ENCODE measurements around the gene EIF3I.
A peak's percentile ranks its signal among the peaks of the same experiment; 100 is the strongest.

EIF3I gene

GRCh38 chr1:32221980-32222755, at the start of gene EIF3I, which contains the start of gene TMEM234:
Gene EIF3I (plus strand): TSS chr1:32222407. CDS start chr1:32222442, 35 bp downstream.
Gene TMEM234 (minus strand): TSS chr1:32222353. CDS start chr1:32222322, 31 bp downstream.
- DNase-seq = peak; percentile 72

DNA sequence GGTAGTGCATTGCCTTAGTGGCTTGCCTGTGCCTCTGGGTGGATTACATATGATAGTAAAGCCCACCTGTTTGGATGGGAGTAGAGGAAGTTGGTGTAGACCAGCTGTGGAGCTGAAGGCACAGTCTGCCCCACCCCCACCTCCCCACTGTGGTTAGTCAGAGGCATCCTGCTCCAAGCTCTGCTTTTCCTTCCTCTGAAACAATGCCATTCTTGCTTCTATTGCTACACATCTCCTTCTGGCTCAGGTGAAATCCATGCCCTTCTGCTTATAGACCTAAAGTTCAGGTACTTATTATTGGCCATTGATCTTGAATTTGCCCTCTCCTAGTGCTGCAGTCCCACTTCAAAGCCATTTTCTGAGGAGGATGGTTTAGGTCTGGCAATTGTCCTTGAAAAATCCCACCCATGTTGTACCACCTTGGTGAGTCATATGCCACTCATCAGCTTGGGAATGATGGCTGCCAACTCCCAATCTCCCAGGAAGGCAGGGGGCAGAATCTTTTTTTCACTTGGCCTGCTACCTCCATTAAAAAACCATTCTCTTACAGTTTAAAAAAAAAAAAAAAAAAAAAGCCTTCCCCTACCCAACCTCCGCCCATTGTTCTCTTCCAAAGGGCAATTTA, 49.5 kb upstream of the EIF3I start:
- no peak for DNase-seq

DNA sequence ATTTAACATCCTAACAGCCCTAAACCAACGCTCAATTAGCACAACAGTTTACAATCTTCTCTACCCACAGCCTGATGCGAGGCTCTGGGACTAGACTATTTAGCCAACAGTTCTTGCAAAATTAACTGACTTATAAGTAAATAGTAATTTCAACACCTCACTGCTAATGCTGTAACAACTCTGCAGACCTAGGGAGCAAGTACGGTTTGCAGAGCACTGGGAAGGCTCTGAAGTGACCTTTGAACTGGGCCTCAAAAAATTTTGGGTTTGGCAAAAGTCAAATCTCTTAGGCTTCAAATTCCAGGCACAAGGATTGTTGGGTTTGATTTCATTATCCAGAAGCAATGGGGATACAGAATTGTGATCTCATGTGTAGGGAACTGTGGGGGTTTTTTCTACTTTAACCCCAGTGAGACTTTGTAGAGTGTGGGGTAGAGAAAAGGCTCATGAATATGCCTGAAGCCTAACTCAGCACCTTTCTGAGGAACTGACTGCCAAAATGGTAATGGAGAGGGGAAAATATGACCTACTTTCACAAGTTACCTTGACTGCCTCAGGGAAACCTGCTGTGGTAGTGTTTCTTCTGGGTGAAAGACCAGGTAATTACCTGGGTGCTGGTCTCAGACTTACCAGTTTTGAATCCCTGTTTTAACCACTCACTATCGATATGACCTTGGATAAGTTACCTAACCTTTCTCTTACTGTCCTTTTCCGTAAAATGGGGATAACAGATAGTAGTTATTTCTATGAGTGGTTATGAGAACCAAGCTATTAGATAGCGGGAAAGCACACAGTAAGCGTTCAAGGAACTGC, 43.6 kb upstream of the EIF3I start:
- no peak for DNase-seq

DNA sequence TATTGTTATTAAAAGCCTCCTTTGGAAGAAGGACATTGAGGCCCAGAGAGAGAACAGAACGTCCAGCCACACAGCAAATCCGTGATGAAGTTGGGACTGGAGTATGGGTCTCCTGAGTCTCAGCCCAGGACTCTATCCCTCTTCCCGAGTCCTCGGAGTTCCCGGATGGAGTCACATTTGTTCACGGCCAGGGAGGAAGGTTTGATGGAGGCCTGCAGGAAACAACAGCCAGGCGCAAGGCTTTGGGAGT, 43.1 kb upstream of the EIF3I start:
- DNase-seq = peak; percentile 64

GRCh38 chr1:32179443-32180185, 42.6 kb upstream of the EIF3I start, which contains the start of gene TXLNA:
Gene TXLNA (plus strand): TSS chr1:32179675. CDS start chr1:32180346, 671 bp downstream.
- peak; percentile 85 for DNase-seq

GRCh38 chr1:32180186-32181060, 41.8 kb upstream of the EIF3I start:
- DNase-seq = no peak

DNA sequence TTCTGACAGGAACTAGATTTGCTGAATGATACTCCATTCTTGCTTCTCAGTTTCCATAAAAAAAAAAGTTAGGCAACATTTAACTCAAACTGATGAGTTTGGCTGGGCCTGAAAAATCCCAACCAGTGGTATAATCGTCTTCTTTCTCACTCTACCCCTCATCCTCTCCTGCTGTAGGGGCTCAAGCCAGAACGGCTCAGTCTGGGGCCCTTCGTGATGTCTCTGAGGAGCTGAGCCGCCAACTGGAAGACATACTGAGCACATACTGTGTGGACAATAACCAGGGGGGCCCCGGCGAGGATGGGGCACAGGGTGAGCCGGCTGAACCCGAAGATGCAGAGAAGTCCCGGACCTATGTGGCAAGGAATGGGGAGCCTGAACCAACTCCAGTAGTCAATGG, 41.1 kb upstream of the EIF3I start:
- no peak for DNase-seq

- no peak for DNase-seq
These were observed 40.6 kb upstream of the EIF3I start for GRCh38 chr1:32181563-32181962.

- DNase-seq = no peak
These were observed 40.1 kb upstream of the EIF3I start for GRCh38 chr1:32182060-32182459.

- DNase-seq = no peak
These were observed 37.6 kb upstream of the EIF3I start for GRCh38 chr1:32184650-32185049.

DNA sequence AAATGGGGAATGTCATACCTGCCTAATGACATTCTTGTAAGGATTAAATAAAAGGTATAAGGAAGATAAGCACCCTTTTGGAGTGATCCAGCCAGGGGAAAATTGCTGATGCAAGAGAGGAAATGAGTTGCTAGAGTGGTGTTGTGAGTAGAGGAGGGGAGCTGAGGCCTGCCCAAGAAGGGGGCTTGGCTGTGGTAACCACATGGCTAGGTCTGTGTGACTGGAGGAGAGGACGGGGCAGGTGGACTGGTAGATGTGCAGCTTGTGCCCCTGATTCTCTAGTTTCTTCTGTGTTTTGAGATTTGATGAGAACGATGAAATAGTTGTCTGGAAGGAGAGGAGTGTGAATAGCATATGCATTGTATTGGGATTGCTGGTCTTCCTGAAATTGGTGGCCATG, 36.1 kb upstream of the EIF3I start:
- DNase-seq = no peak

- DNase-seq = no peak
These were observed 35.7 kb upstream of the EIF3I start for GRCh38 chr1:32186491-32186890.

DNA sequence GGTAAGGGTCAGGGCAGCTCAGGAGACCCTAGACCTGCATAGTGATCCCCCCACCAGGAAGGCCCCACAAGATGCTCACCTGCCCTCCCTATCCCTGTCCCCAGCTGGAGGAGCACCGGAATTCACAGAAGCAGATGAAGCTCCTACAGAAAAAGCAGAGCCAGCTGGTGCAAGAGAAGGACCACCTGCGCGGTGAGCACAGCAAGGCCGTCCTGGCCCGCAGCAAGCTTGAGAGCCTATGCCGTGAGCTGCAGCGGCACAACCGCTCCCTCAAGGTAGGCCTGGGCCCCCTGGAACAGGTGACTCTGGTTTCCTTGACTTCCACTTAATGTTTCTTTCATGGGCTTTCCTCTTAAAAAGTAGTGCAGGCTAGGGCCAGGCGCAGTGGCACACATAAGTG, 34.4 kb upstream of the EIF3I start:
- DNase-seq = no peak

GRCh38 chr1:32192220-32192948, 29.8 kb upstream of the EIF3I start:
- no peak for DNase-seq

- DNase-seq = no peak
These were observed 27.2 kb upstream of the EIF3I start for GRCh38 chr1:32194984-32195383.

DNA sequence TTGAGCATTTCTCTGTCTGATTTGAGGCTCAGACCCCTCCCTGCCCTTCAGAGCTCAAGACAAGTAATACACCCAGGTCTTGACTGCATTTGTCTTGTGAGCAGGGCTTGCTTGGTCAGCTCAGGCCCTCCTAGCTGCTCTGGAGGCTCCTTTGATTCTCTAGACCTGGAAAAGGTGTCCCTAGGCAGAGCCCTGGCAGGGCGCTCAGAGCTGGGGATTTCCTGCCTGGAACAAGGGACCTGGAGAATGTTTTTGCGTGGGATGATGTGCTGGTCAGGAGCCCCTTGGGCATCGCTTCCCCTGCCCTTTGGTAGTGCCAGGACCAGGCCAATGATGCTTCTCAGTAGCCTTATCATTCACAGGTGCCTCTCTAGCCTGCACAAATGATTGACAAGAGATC, 26.7 kb upstream of the EIF3I start:
- no peak for DNase-seq

DNA sequence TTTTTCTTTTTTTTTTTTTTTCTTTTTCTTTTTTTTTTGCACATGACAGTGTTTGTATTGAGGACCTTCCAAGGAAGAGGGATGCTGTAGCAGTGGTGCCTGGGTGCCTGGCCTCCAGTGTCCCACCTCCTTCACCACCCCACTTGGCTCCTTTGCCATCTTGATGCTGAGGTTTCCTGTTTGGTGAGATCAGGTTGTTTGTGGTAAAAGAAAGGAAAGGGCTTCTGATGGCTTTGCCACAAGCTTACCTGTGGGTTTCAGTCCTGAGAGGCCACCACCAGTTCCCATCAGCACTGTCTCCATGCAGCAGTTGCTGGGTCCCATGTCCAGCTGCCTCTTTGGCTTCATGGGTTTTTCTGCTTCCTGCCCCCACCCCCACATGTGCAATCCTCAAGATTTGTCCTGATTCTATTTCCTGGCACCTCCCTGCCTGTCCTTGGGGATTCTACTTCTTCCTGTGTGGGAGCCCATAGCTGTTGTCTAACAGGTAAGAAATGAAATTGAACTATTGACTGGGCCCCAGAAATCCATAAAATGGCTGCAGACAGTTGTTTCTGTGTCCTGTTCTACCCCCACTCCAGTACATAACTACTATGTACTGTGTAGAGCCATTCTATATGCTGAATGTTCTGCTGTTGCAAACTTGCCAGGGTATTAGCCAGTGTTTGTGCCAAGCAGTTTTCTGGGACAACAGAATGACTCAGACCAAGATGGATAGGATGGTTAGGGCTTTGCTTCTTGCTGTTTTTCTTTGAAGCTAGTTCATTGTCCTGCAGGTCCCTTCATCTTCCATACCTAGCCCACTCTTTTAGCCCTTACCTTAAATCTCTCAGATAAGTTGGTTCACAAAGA, 26.0 kb upstream of the EIF3I start:
- no peak for DNase-seq

GRCh38 chr1:32197074-32197473, 25.1 kb upstream of the EIF3I start:
- no peak for DNase-seq

DNA sequence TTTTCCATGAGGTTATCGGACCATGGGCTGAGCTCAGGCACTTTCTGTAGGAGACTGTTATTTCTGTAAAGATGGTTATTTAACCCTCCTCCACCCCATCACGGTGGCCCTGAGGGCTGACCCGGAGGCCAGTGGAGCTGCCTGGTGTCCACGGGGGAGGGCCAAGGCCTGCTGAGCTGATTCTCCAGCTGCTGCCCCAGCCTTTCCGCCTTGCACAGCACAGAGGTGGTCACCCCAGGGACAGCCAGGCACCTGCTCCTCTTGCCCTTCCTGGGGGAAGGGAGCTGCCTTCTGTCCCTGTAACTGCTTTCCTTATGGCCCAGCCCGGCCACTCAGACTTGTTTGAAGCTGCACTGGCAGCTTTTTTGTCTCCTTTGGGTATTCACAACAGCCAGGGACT, 24.4 kb upstream of the EIF3I start:
- DNase-seq = no peak

Data from NCI-H510A treated with DMSO at 0.1 percent for 48 hours (cell line).